IMR-90 (cell line): Measurements from ENCODE around the gene LRTM1. TPM values are rescaled to one million over a fixed set of nuclear protein-coding genes. Genes with fewer than 3 reads are reported as not detected.

Experiments
- ATAC-seq: fragments of 200-7000 bp; cut with Tn5 transposase; 2 replicates; pipeline ENCODE4 v1.9.1; 2020; ENCODE audit warnings: low read depth, mild to moderate bottlenecking, moderate library complexity
- BruUV-seq: library from RNA; stranded (reverse); fragments of 400-500 nt; replicated peaks from 2 replicates; lab custom pipeline; 2021; lab: Mats Ljungman, UMichigan
- CTCF ChIA-PET: fragments of 300-600 bp; formaldehyde crosslinking; extraction: SDS; loops from one replicate; lab custom pipeline; 2021; ENCODE audit warnings: antibody characterized with exemption; lab: Yijun Ruan, JAX
- POLR2A ChIA-PET: fragments of 300-600 bp; sonication (Branson Sonifier 250); formaldehyde crosslinking; loops from one replicate; lab custom pipeline; 2022; ENCODE audit warnings: antibody characterized with exemption; ENCODE audit not compliant: unreplicated experiment; lab: Charles Lee
- DNase-seq: peaks from one replicate; pipeline ENCODE4 v3.0.0; 2013
- H2AFZ ChIP-seq: replicated peaks from 2 replicates; pipeline ENCODE3; 2013; ENCODE audit warnings: low read length, mild to moderate bottlenecking; ENCODE audit not compliant: poor library complexity
- H2AK5ac ChIP-seq: 2 replicates; pipeline ENCODE4 v1.6.1; 2013; ENCODE audit warnings: low read depth, low read length, inconsistent platforms
- H2AK9ac ChIP-seq: replicated peaks from 2 replicates; pipeline ENCODE3; 2013; ENCODE audit warnings: mild to moderate bottlenecking, low read depth, low read length, moderate library complexity; ENCODE audit not compliant: poor library complexity
- H2BK120ac ChIP-seq: 2 replicates; pipeline ENCODE4 v1.6.1; 2013; ENCODE audit warnings: low read depth, low read length, inconsistent platforms
- H2BK15ac ChIP-seq: 3 replicates; pipeline ENCODE4 v1.6.1; 2013; ENCODE audit warnings: low read depth, low read length, inconsistent platforms
- H2BK20ac ChIP-seq: 2 replicates; pipeline ENCODE4 v1.6.1; 2013; ENCODE audit warnings: low read depth, mild to moderate bottlenecking, inconsistent platforms, low read length, moderate library complexity
- H2BK5ac ChIP-seq: 2 replicates; pipeline ENCODE4 v1.6.1; 2013; ENCODE audit warnings: mild to moderate bottlenecking, low read depth, low read length, inconsistent platforms; ENCODE audit not compliant: poor library complexity, severe bottlenecking
- H3K14ac ChIP-seq: replicated peaks from 2 replicates; pipeline ENCODE4 v1.6.1; 2013; ENCODE audit warnings: low read depth, low read length, inconsistent platforms
- H3K18ac ChIP-seq: 2 replicates; pipeline ENCODE4 v1.6.1; 2013; ENCODE audit warnings: low read depth, low read length, control low read depth
- H3K23ac ChIP-seq: 2 replicates; pipeline ENCODE4 v1.6.1; 2013; ENCODE audit warnings: low read depth, low read length, inconsistent platforms
- H3K27ac ChIP-seq: 2 replicates; pipeline ENCODE4 v1.5.1; 2013; ENCODE audit warnings: mild to moderate bottlenecking, control low read depth, low read length; ENCODE audit not compliant: insufficient read depth
- H3K27me3 ChIP-seq: 2 replicates; pipeline ENCODE4 v1.6.1; 2013; ENCODE audit warnings: low read length; ENCODE audit not compliant: control insufficient read depth, insufficient read depth
- H3K36me3 ChIP-seq: 2 replicates; pipeline ENCODE4 v1.6.1; 2013; ENCODE audit warnings: low read length, mixed read lengths; ENCODE audit not compliant: control insufficient read depth, insufficient read depth
- H3K4ac ChIP-seq: 2 replicates; pipeline ENCODE4 v1.6.1; 2013; ENCODE audit warnings: low read depth, low read length, inconsistent platforms
- H3K4me1 ChIP-seq: 2 replicates; pipeline ENCODE4 v1.6.1; 2013; ENCODE audit warnings: low read length, mixed read lengths; ENCODE audit not compliant: control insufficient read depth, insufficient read depth
- H3K4me2 ChIP-seq: 2 replicates; pipeline ENCODE4 v1.6.1; 2013; ENCODE audit warnings: low read depth, mild to moderate bottlenecking, control low read depth, low read length, moderate library complexity
- H3K4me3 ChIP-seq: 2 replicates; pipeline ENCODE4 v1.5.1; 2013; ENCODE audit warnings: low read depth, mild to moderate bottlenecking, control low read depth, low read length, moderate library complexity; ENCODE audit not compliant: insufficient read depth
- H3K56ac ChIP-seq: 2 replicates; pipeline ENCODE4 v1.6.1; 2013; ENCODE audit warnings: low read length, inconsistent platforms; ENCODE audit not compliant: insufficient read depth; ENCODE audit errors: extremely low read depth
- H3K79me1 ChIP-seq, 2 experiments: 2 replicates each; pipeline ENCODE4 v1.6.1; 2013; ENCODE audit warnings: low read length in 2 of 2, inconsistent platforms in 1 of 2, low read depth in 1 of 2
- H3K9ac ChIP-seq: 2 replicates; pipeline ENCODE4 v1.6.1; 2013; ENCODE audit warnings: low read depth, low read length, control low read depth
- H3K9me1 ChIP-seq: 2 replicates; pipeline ENCODE4 v1.6.1; 2013; ENCODE audit warnings: low read length, inconsistent platforms; ENCODE audit not compliant: insufficient read depth
- H3K9me3 ChIP-seq: 2 replicates; pipeline ENCODE4 v1.6.1; 2013; ENCODE audit warnings: low read length; ENCODE audit not compliant: control insufficient read depth, insufficient read depth
- H4K20me1 ChIP-seq: 2 replicates; pipeline ENCODE4 v1.6.1; 2013; ENCODE audit warnings: low read length, inconsistent platforms; ENCODE audit not compliant: insufficient read depth
- H4K5ac ChIP-seq: 2 replicates; pipeline ENCODE4 v1.6.1; 2013; ENCODE audit warnings: mild to moderate bottlenecking, low read depth, low read length, control low read depth
- H4K8ac ChIP-seq, 2 experiments: 2 replicates each; pipeline ENCODE4 v1.6.1; 2013; ENCODE audit warnings: low read depth in 2 of 2, low read length in 2 of 2, control low read depth in 1 of 2, inconsistent platforms in 1 of 2
- H4K91ac ChIP-seq: 2 replicates; pipeline ENCODE4 v1.6.1; 2013; ENCODE audit warnings: low read depth, low read length, inconsistent platforms; ENCODE audit not compliant: insufficient read depth
- CEBPB ChIP-seq: IDR thresholded peaks from 2 replicates; pipeline ENCODE4 v1.6.1; 2012; ENCODE audit warnings: low read depth, low read length, improper control_type of control experiment
- MAZ ChIP-seq: IDR thresholded peaks from 2 replicates; pipeline ENCODE4 v1.6.1; 2012; ENCODE audit warnings: low read depth, mild to moderate bottlenecking, low read length, improper control_type of control experiment, moderate library complexity, borderline replicate concordance
- POLR2A ChIP-seq: IDR thresholded peaks from 2 replicates; pipeline ENCODE4 v1.6.1; 2012; ENCODE audit warnings: mild to moderate bottlenecking, low read depth, low read length
- RAD21 ChIP-seq: IDR thresholded peaks from 2 replicates; pipeline ENCODE4 v1.6.1; 2012; ENCODE audit warnings: low read length, improper control_type of control experiment
- RCOR1 ChIP-seq: IDR thresholded peaks from 2 replicates; pipeline ENCODE4 v1.6.1; 2012; ENCODE audit warnings: mild to moderate bottlenecking, low read length, improper control_type of control experiment; ENCODE audit not compliant: insufficient replicate concordance
- RFX5 ChIP-seq: IDR thresholded peaks from 2 replicates; pipeline ENCODE4 v1.8.0; 2012; ENCODE audit warnings: low read depth, mild to moderate bottlenecking, low read length, moderate library complexity
- USF2 ChIP-seq: fragments of 150-350 bp; IDR thresholded peaks from 2 replicates; pipeline ENCODE4 v1.6.1; 2017; ENCODE audit warnings: mild to moderate bottlenecking, antibody characterized with exemption, low read length, low read depth
- WGBS, 2 experiments: methylation state at CpG; one replicate each; pipeline versions ENCODE4 v1.1.5 to v1.1.7; 2013; ENCODE audit warnings: missing lambda C conversion rate in 2 of 2; ENCODE audit not compliant: insufficient read length in 1 of 2; ENCODE audit errors: extremely low coverage in 2 of 2; 5-methylcytosine and 5-hydroxymethylcytosine counted together
- dilution Hi-C: fragments of 300-500 bp; cut with HindIII; formaldehyde crosslinking; loops from one replicate; pipeline ENCODE4 v1.14.3; 2018; ENCODE audit warnings: low sequenced_read_pairs; ENCODE audit not compliant: unreplicated experiment
- in situ Hi-C: fragments of 300-500 bp; cut with MboI; formaldehyde crosslinking; loops from 3 replicates; pipeline ENCODE4 v1.14.3; 2019; ENCODE audit warnings: low sequenced_read_pairs, inconsistent platforms, mixed read lengths
- intact Hi-C: fragments of 100-400 bp; cut with micrococcal nuclease; formaldehyde crosslinking; loops from 2 replicates; pipeline ENCODE4 v1.10.0; 2022
- polyA plus RNA-seq, 3 experiments: library from polyadenylated mRNA; depleted of rRNA; stranded (reverse); fragments of >200 nt; gene quantifications; 2 replicates each; pipeline ENCODE4 v1.2.3, GENCODE V29; 2012; ENCODE audit warnings: low replicate concordance in 1 of 3
- total RNA-seq: library from RNA; depleted of rRNA; stranded (reverse); fragments of >200 nt; gene quantifications from 2 replicates; pipeline ENCODE4 v1.2.3, GENCODE V29; 2012
- TF ChIP-seq, protein P1 (sequence below): conservative IDR thresholded peaks from 2 replicates; pipeline ENCODE4 v1.5.1; 2012; ENCODE audit warnings: mild to moderate bottlenecking, low read depth, low read length, improper control_type of control experiment

LRTM1 gene
- total and polyA plus RNA-seq, 2 of the 4 experiments (the other 2 are of a cell fraction) = not detected

DNA sequence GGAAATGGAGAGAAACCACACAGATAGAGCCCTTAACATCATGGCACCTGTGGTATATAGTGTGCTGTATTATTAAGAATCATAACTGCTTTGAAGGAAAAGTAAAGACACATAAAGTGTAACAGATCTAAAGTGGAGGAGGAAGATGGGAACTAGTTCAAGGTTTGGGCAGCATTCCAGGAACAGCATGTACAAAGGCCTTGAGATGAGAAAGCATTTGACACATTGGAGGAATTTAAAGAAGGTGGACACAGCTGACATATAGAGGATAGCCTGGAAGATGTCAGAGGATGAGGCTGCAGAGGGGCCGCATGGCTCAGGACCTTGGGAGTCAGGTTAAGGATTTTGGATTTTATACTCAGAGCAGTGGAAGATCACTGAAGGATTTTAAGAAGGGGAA, 39.0 kb downstream of the LRTM1 start (continued):
- TF ChIP-seq RFX5 (no peak), POLR2A (no peak), MAZ (no peak)

GRCh38 chr3:54888162-54888561, 39.7 kb downstream of the LRTM1 start:
- no peak overlapping the region for H3K9ac ChIP-seq
- H2BK20ac ChIP-seq = no peak overlapping the region
- no peak overlapping the region for H2BK120ac ChIP-seq
- no peaks in the 10 kb centered on the region for H4K20me1 ChIP-seq
- no peak overlapping the region for H4K5ac ChIP-seq
- H3K27me3 ChIP-seq = no peaks in the 10 kb centered on the region
- H3K4me3 ChIP-seq = no peak overlapping the region
- no peaks in the 10 kb centered on the region for H3K9me3 ChIP-seq
- no peak overlapping the region; the same call in 1 of the 2 replicates for H3K14ac ChIP-seq
- POLR2A ChIA-PET = no interaction called here
- no peak overlapping the region for H2AK5ac ChIP-seq
- ATAC-seq (no peak), DNase-seq (no peak)
- H2AFZ ChIP-seq = no peak overlapping the region
- dilution Hi-C loops (no loop called here), in situ Hi-C loops (loop anchor here (10.0 kb wide), 1 partner anchor 597 kb away; the partner anchor contains the start of gene WNT5A), intact Hi-C loops (no loop called here)
- no TSS peak for BruUV-seq
- no peak overlapping the region for H2AK9ac ChIP-seq
- no peak overlapping the region for H3K4ac ChIP-seq
- H3K4me1 ChIP-seq = peaks cover 13% of the 10 kb centered on the region
- no peak overlapping the region for H3K4me2 ChIP-seq
- no peaks in the 10 kb centered on the region for H3K79me1 ChIP-seq
- no peak overlapping the region for H3K18ac ChIP-seq
- 100% methylated on average over 2 of the region's 9 CpGs; no CpG with 5 or more reads in 1 of the 2 experiments for WGBS, 2 experiments
- H2BK15ac ChIP-seq = no peak overlapping the region
- CTCF ChIA-PET = no interaction called here
- no peak overlapping the region for H3K27ac ChIP-seq
- H3K9me1 ChIP-seq = peaks cover 6% of the 10 kb centered on the region
- no peak overlapping the region for H3K23ac ChIP-seq
- no peak for TF ChIP-seq USF2
- TF ChIP-seq RCOR1 = no peak
- TF ChIP-seq, protein P1, sequence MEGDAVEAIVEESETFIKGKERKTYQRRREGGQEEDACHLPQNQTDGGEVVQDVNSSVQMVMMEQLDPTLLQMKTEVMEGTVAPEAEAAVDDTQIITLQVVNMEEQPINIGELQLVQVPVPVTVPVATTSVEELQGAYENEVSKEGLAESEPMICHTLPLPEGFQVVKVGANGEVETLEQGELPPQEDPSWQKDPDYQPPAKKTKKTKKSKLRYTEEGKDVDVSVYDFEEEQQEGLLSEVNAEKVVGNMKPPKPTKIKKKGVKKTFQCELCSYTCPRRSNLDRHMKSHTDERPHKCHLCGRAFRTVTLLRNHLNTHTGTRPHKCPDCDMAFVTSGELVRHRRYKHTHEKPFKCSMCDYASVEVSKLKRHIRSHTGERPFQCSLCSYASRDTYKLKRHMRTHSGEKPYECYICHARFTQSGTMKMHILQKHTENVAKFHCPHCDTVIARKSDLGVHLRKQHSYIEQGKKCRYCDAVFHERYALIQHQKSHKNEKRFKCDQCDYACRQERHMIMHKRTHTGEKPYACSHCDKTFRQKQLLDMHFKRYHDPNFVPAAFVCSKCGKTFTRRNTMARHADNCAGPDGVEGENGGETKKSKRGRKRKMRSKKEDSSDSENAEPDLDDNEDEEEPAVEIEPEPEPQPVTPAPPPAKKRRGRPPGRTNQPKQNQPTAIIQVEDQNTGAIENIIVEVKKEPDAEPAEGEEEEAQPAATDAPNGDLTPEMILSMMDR = no peak
- no peak for TF ChIP-seq RAD21
- no peak for TF ChIP-seq CEBPB
- H4K8ac ChIP-seq = no peak overlapping the region
- no peaks in the 10 kb centered on the region for H3K36me3 ChIP-seq
- H2BK5ac ChIP-seq = no peak overlapping the region
- H4K91ac ChIP-seq = no peak overlapping the region
- H3K56ac ChIP-seq = no peak overlapping the region
